Muscle of leg (tissue), 11 donors: ENCODE data around the gene MGAT5. TPM values are rescaled to one million over a fixed set of nuclear protein-coding genes. Genes with fewer than 3 reads are reported as not detected.

Source experiments
- DNase-seq: peaks from one replicate; pipeline ENCODE4 v3.0.0; 2013
- H3K27ac ChIP-seq: one replicate; pipeline ENCODE4 v1.5.1; 2013; ENCODE audit warnings: mild to moderate bottlenecking, low read length, control low read depth
- H3K27me3 ChIP-seq: one replicate; pipeline ENCODE4 v1.6.1; 2013; ENCODE audit warnings: low read length; ENCODE audit not compliant: control insufficient read depth, insufficient read depth
- H3K36me3 ChIP-seq: one replicate; pipeline ENCODE4 v1.6.1; 2013; ENCODE audit warnings: low read length; ENCODE audit not compliant: control insufficient read depth, insufficient read depth
- H3K4me1 ChIP-seq: one replicate; pipeline ENCODE4 v1.6.1; 2013; ENCODE audit warnings: low read length; ENCODE audit not compliant: control insufficient read depth, insufficient read depth
- H3K4me3 ChIP-seq: one replicate; pipeline ENCODE4 v1.5.1; 2013; ENCODE audit warnings: low read length, control low read depth
- H3K9me3 ChIP-seq: replicated peaks from 2 replicates; pipeline ENCODE4 v1.6.1; 2013; ENCODE audit warnings: low read depth, low read length; ENCODE audit not compliant: control insufficient read depth
- WGBS: methylation state at CpG from one replicate; pipeline ENCODE4 v1.1.5; 2013; ENCODE audit warnings: missing lambda C conversion rate; ENCODE audit not compliant: insufficient coverage; 5-methylcytosine and 5-hydroxymethylcytosine counted together
- polyA plus RNA-seq, 8 donors: library from polyadenylated mRNA; unstranded; fragments of 120-200 nt; gene quantifications; one replicate each; pipeline versions ENCODE4 v1.2.1 to v1.2.3, GENCODE V29; 2013; ENCODE audit warnings: inconsistent platforms in 1 of 8, low replicate concordance in 1 of 8; ENCODE audit not compliant: insufficient read length in 8 of 8, insufficient read depth in 1 of 8
- total RNA-seq: library from RNA; stranded (reverse); fragments of 120-200 nt; gene quantifications from one replicate; pipeline ENCODE4 v1.2.4, GENCODE V29; 2013

MGAT5 gene
- total and polyA plus RNA-seq, 9 donors = 14.5 to 29.7 (median 23.8) TPM

GRCh38 chr2:134341476-134341875 is 87.6 kb downstream of the MGAT5 start:
- Histone ChIP-seq H3K9me3 (no peaks in the 10 kb centered on the region), H3K4me1 (no peaks in the 10 kb centered on the region), H3K36me3 (peaks cover 8% of the 10 kb centered on the region), H3K27ac (no peak overlapping the region), H3K4me3 (no peak overlapping the region), H3K27me3 (no peaks in the 10 kb centered on the region)
- no peak for DNase-seq
- WGBS = 100% methylated on average over 1 of the region's 3 CpGs

- peaks cover 10% of the 10 kb centered on the region for H3K36me3 ChIP-seq
Observed at GRCh38 chr2:134344954-134345697, 91.3 kb downstream of the MGAT5 start.

GRCh38 chr2:134346141-134346540 is 92.3 kb downstream of the MGAT5 start:
- H3K36me3 ChIP-seq = peaks cover 10% of the 10 kb centered on the region
- no peak overlapping the region for H3K4me3 ChIP-seq
- no peaks in the 10 kb centered on the region for H3K9me3 ChIP-seq
- H3K4me1 ChIP-seq = no peaks in the 10 kb centered on the region
- no peak for DNase-seq
- H3K27me3 ChIP-seq = no peaks in the 10 kb centered on the region
- WGBS = no CpG with 5 or more reads among the region's 4 CpGs
- no peak overlapping the region for H3K27ac ChIP-seq

More at GRCh38 chr2:134344954-134345697, 91.3 kb downstream of the MGAT5 start:
- H3K9me3 ChIP-seq = no peaks in the 10 kb centered on the region
- no peak overlapping the region for H3K27ac ChIP-seq
- H3K27me3 ChIP-seq = no peaks in the 10 kb centered on the region
- no peak overlapping the region for H3K4me3 ChIP-seq
- no peaks in the 10 kb centered on the region for H3K4me1 ChIP-seq
- DNase-seq = no peak
- WGBS = no CpG with 5 or more reads among the region's 9 CpGs

- H3K27me3 ChIP-seq = no peaks in the 10 kb centered on the region
- H3K36me3 ChIP-seq = peaks cover 5% of the 10 kb centered on the region
- WGBS = no CpG with 5 or more reads among the region's 3 CpGs
- no peak overlapping the region for H3K4me3 ChIP-seq
- no peaks in the 10 kb centered on the region for H3K9me3 ChIP-seq
- H3K4me1 ChIP-seq = no peaks in the 10 kb centered on the region
- no peak overlapping the region for H3K27ac ChIP-seq
- DNase-seq = no peak
Observed at GRCh38 chr2:134347756-134348155, 93.9 kb downstream of the MGAT5 start.

GRCh38 chr2:134348239-134348638 is 94.4 kb downstream of the MGAT5 start:
- Histone ChIP-seq H3K27ac (no peak overlapping the region), H3K4me3 (no peak overlapping the region), H3K9me3 (no peaks in the 10 kb centered on the region), H3K27me3 (no peaks in the 10 kb centered on the region), H3K36me3 (peaks cover 5% of the 10 kb centered on the region), H3K4me1 (no peaks in the 10 kb centered on the region)
- 80% methylated on average over 1 of the region's 4 CpGs for WGBS
- no peak for DNase-seq

- WGBS = no CpG with 5 or more reads among the region's 5 CpGs
- no peak overlapping the region for H3K27ac ChIP-seq
- H3K27me3 ChIP-seq = no peaks in the 10 kb centered on the region
- no peaks in the 10 kb centered on the region for H3K4me1 ChIP-seq
- no peaks in the 10 kb centered on the region for H3K9me3 ChIP-seq
- DNase-seq = no peak
- H3K36me3 ChIP-seq = peaks cover 2% of the 10 kb centered on the region
- H3K4me3 ChIP-seq = no peak overlapping the region
Observed at GRCh38 chr2:134348760-134349159, 94.9 kb downstream of the MGAT5 start.

- H3K27me3 ChIP-seq = no peaks in the 10 kb centered on the region
- 42% methylated on average over 2 of the region's 3 CpGs for WGBS
- no peak overlapping the region for H3K4me3 ChIP-seq
- no peaks in the 10 kb centered on the region for H3K4me1 ChIP-seq
- DNase-seq = no peak
- peaks cover 8% of the 10 kb centered on the region for H3K36me3 ChIP-seq
- no peaks in the 10 kb centered on the region for H3K9me3 ChIP-seq
- no peak overlapping the region for H3K27ac ChIP-seq
Observed at GRCh38 chr2:134351016-134351415, 97.1 kb downstream of the MGAT5 start.

- Histone ChIP-seq H3K36me3 (peaks cover 8% of the 10 kb centered on the region), H3K9me3 (no peaks in the 10 kb centered on the region), H3K4me1 (no peaks in the 10 kb centered on the region), H3K27ac (no peak overlapping the region), H3K27me3 (no peaks in the 10 kb centered on the region), H3K4me3 (no peak overlapping the region)
- no peak for DNase-seq
- WGBS = no CpG with 5 or more reads among the region's 2 CpGs
Observed at GRCh38 chr2:134351899-134352298, 98.0 kb downstream of the MGAT5 start.

GRCh38 chr2:134352844-134353243 is 99.0 kb downstream of the MGAT5 start:
- DNase-seq = no peak
- WGBS = no CpG with 5 or more reads among the region's 3 CpGs
- no peak overlapping the region for H3K4me3 ChIP-seq
- H3K27me3 ChIP-seq = no peaks in the 10 kb centered on the region
- peaks cover 8% of the 10 kb centered on the region for H3K36me3 ChIP-seq
- no peak overlapping the region for H3K27ac ChIP-seq
- H3K9me3 ChIP-seq = no peaks in the 10 kb centered on the region
- no peaks in the 10 kb centered on the region for H3K4me1 ChIP-seq

GRCh38 chr2:134354611-134355010 is 100.7 kb downstream of the MGAT5 start:
- Histone ChIP-seq H3K4me1 (peaks cover under 1% of the 10 kb centered on the region), H3K36me3 (peaks cover 7% of the 10 kb centered on the region), H3K27ac (no peak overlapping the region), H3K27me3 (no peaks in the 10 kb centered on the region), H3K9me3 (no peaks in the 10 kb centered on the region), H3K4me3 (no peak overlapping the region)
- no peak for DNase-seq
- 100% methylated on average over 1 of the region's 3 CpGs for WGBS

GRCh38 chr2:134357814-134358213 is 103.9 kb downstream of the MGAT5 start:
- no peak for DNase-seq
- Histone ChIP-seq H3K9me3 (no peaks in the 10 kb centered on the region), H3K27ac (no peak overlapping the region), H3K27me3 (no peaks in the 10 kb centered on the region), H3K36me3 (peaks cover 11% of the 10 kb centered on the region), H3K4me3 (no peak overlapping the region), H3K4me1 (peaks cover 28% of the 10 kb centered on the region)
- WGBS = no CpG with 5 or more reads among the region's 3 CpGs
